Right kidney (tissue), 9 donors: Measurements from ENCODE around the gene MAVS.

ENCODE experiments used
- DNase-seq: peaks from one replicate; pipeline ENCODE4 v3.0.0-alpha.2; 2016
- long read RNA-seq, 8 donors: transcript quantifications; one replicate each; lab custom pipeline, GENCODE V29; 2026

The MAVS gene
- long read RNA-seq, donor 1, full-length matches to known transcripts = 2 of 2 reads
- long read RNA-seq, donor 1, partial matches to known transcripts = 0 of 2 reads
- long read RNA-seq, donor 1, other reads (novel, unspliced or antisense) = 0 of 2 reads
- long read RNA-seq, donor 2, full-length matches to known transcripts = 1 of 10 reads
- long read RNA-seq, donor 2, partial matches to known transcripts = 9 of 10 reads
- long read RNA-seq, donor 2, other reads (novel, unspliced or antisense) = 0 of 10 reads
- long read RNA-seq, donor 3 = 0 reads
- long read RNA-seq, donor 4, full-length matches to known transcripts = 4 of 4 reads
- long read RNA-seq, donor 4, partial matches to known transcripts = 0 of 4 reads
- long read RNA-seq, donor 4, other reads (novel, unspliced or antisense) = 0 of 4 reads
- long read RNA-seq, donor 5, full-length matches to known transcripts = 2 of 2 reads
- long read RNA-seq, donor 5, partial matches to known transcripts = 0 of 2 reads
- long read RNA-seq, donor 5, other reads (novel, unspliced or antisense) = 0 of 2 reads
- long read RNA-seq, donor 6, full-length matches to known transcripts = 2 of 21 reads
- long read RNA-seq, donor 6, partial matches to known transcripts = 19 of 21 reads
- long read RNA-seq, donor 6, other reads (novel, unspliced or antisense) = 0 of 21 reads
- long read RNA-seq, donor 7, partial matches to known transcripts = 19 of 19 reads
- long read RNA-seq, donor 7, other reads (novel, unspliced or antisense) = 0 of 19 reads
- long read RNA-seq, donor 8, full-length matches to known transcripts = 1 of 1 reads
- long read RNA-seq, donor 8, partial matches to known transcripts = 0 of 1 reads
- long read RNA-seq, donor 8, other reads (novel, unspliced or antisense) = 0 of 1 reads

- DNase-seq = peak; percentile 90
These were observed at the start of gene MAVS for GRCh38 chr20:3846740-3847428. Gene MAVS (plus strand): TSS chr20:3846834. CDS start chr20:3854625, 7,791 bp downstream.

DNA sequence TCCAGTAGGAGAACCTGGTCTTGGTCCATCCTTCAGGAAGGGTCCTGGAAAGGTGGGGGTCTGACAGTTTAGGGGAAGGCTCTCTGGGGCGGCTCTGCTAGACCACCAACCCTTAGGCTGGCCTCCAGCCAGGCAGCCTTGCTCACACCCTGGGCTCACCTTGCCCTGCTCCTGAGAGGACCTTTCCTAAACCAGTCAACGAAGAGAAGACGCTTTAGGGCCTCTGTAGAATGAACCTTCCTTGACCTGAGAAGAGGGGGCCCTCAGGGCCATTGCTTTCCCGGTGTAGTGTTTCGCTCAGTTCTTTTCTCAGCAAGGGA, 49.4 kb upstream of the MAVS start:
- no peak for DNase-seq

- no peak for DNase-seq
These were observed 48.9 kb upstream of the MAVS start for GRCh38 chr20:3797592-3798372.

GRCh38 chr20:3798373-3798768, 48.3 kb upstream of the MAVS start:
- no peak for DNase-seq

- no peak for DNase-seq
These were observed 47.8 kb upstream of the MAVS start for GRCh38 chr20:3798908-3799248.

DNA sequence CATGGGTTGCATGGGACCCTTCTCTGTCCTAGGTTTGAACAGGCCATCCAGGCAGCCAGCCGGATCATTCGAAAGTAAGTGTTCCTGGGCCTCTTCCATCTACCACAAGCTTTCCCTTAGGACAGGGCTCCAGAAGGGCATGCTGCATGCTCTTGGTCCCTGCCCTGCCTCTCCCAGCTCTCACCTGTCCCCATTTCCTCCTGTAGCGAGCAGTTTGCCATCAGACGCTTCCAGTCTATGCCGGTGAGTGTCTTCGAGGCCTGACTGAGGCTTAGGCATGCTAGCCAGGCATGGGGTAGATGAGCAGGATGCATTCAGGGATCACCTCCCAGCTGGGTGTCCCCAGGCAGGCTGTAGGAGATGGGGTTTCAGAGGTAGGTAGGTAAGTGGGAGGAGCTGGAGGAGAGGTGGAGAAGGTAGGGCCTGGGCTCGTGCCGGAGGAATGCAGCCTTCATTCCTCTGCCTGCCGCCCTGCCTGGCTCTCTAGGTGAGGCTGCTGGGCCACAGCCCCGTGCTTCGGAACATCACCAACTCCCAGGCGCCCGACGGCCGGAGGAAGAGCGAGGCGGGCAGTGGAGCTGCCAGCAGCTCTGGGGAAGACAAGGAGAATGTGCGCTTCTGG, 46.3 kb upstream of the MAVS start:
- DNase-seq = no peak

- no peak for DNase-seq
These were observed 45.8 kb upstream of the MAVS start for GRCh38 chr20:3800878-3801260.

GRCh38 chr20:3801299-3801698, 45.3 kb upstream of the MAVS start:
- no peak for DNase-seq

DNA sequence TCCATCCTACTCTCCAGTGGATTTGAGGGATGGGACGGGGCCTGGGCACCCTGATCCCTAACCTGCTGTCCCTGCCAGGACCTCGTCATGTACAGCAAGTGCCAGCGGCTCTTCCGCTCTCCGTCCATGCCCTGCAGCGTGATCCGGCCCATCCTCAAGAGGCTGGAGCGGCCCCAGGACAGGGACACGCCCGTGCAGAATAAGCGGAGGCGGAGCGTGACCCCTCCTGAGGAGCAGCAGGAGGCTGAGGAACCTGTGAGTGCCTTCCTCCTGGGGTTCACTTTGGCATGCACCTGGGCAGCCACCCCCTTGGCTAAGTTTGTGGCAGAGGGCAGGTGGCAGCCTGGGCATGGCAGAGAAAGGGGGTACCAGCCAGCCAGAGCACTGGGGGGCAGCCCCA, 44.8 kb upstream of the MAVS start:
- DNase-seq = no peak

DNA sequence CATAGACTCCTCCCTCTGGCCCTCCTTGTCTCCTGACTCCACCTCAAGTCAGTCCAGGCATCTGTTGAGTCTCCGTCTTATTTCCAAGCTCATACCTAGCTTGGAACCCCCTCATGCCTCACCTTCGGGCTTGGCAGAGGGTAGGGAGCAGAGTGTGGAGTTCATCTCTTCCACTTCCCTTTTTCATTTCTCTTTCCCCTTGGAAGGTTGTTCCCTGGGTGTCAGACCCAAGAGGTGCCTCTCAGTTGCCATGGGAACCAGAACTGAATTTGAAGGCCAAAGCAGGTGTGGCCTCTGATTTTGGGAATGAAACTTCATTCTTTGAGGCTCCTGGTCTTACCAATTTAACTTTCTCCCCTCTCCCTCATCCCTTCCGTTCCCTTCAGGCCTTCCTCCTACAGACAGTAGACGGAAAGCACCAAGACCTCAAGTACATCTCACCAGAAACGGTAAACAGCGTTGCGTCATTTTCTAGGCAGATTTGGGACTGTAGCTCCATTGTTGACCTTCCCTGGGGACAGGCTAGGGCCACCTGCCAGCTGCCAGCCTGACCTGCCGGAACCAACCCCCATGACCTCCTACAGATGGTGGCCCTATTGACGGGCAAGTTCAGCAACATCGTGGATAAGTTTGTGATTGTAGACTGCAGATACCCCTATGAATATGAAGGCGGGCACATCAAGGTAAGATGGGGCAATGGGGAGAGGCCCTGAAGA, 44.0 kb upstream of the MAVS start:
- no peak for DNase-seq

GRCh38 chr20:3803289-3803688, 43.3 kb upstream of the MAVS start:
- DNase-seq = no peak

DNA sequence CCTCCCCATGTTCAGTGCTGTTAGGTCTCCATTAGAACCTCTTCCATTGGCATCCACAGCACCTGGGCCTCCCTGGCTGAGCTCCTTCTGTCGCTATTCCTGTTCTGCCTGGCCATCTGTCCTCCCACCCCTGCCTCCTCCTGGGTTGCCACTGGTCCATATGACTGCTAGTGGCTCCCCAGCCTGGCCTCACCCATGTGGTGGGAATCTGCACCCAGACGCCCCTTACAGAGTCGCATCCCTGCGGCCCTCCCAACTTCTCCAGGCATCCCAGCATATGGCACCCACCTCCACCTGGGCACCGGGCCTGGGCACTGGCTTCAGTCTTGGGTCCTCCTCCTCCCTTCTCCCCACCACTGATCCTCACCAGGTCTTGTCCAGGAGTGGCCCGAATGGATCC, 42.8 kb upstream of the MAVS start:
- no peak for DNase-seq

DNA sequence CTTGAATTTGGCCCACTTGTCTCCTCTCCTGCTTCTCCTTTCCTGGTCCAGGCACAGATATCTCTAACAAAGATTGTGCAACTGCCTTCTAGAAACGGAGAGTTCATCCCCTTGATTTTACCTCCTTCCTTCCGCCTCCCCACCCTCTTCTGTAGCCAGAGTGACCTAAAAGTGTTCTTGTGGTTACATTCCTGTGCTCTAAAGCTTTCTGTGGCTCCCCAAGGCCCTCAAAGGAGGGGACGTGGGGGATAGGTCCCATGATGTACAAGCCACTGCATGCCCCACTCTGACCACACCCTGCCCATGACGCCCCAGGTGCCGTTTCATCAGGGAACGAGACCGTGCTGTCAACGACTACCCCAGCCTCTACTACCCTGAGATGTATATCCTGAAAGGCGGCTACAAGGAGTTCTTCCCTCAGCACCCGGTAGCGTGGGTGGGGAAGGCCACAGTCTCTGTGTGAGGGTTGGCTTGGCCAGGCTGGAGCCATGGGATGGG, 42.3 kb upstream of the MAVS start:
- DNase-seq = no peak

DNA sequence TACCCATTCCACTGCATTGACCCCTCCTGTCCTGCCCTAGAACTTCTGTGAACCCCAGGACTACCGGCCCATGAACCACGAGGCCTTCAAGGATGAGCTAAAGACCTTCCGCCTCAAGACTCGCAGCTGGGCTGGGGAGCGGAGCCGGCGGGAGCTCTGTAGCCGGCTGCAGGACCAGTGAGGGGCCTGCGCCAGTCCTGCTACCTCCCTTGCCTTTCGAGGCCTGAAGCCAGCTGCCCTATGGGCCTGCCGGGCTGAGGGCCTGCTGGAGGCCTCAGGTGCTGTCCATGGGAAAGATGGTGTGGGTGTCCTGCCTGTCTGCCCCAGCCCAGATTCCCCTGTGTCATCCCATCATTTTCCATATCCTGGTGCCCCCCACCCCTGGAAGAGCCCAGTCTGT, 41.9 kb upstream of the MAVS start:
- DNase-seq = no peak

DNA sequence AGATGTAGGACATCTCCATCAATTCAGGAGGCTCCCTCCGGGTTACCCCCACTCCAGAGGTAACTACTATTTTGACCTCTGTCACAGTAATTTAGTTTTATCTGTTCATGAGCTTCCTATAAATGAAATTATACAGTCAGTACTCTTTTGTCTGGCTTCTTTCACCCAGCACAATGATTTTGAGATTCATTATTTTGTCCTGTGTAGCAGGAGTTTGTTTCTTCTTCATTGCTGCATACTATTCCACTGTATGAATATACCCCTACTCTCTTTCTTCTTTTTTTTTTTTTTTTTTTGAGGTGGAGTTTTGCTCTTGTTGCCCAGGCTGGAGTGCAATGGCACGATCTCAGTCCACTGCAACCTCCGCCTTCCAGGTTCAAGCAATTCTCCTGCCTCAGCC, 38.1 kb upstream of the MAVS start:
- no peak for DNase-seq

DNA sequence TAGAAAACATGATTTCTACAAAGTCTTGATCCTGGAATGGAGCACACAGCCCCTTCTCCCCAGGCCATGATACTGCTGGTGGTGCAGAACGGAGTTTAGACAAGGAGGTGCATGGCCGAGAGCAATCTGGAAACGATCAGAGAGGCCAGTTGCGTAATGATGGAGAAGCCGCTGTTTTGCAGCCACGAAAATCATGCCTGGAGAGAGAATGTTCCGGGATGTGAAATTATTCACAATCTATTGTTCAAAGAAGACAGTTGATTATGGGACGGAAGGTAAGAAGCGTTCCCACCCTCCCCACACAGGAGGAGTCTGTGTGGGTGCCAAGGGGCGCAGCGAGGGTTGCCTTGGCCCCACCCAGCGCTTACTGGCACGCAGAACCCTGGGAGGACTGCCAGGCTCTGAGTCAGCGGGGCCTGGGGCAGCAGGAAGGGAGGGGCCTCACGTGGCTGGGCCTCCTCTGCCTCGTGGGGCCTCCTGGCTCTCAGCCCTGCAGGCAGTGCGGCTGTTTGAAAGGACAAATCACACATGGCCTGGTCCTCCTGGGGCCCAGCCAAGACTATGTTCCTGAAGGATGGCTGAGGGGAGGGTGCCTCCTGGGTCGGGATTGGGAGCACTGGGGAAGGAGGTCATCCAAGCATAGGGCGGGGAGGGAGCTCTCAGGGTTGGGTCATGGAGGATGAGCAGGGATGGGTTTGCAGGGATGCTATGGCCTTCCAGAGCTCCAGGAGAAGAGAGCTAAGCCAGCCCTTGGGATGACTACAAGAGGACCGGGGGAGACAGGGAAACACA, 35.0 kb upstream of the MAVS start:
- peak; percentile 79 for DNase-seq

DNA sequence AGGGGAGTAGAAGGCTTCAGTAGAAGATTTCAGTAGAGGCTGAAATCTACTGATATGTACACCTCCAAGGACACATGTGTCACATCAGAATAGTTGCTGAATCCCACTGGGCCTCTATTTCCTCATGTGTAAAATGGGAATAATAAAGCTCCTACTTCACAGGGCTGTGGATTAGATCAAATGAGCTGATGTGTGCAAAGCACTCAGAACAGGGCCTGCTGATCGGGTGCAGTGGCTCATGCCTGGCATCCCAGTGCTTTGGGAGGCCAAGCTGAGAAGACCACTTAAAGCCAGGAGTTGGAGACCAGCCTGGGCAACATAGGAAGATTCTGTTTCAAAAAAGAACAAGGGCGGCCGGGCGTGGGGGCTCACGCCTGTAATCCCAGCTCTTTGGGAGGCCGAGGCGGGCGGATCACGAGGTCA, 34.4 kb upstream of the MAVS start:
- DNase-seq = no peak

DNA sequence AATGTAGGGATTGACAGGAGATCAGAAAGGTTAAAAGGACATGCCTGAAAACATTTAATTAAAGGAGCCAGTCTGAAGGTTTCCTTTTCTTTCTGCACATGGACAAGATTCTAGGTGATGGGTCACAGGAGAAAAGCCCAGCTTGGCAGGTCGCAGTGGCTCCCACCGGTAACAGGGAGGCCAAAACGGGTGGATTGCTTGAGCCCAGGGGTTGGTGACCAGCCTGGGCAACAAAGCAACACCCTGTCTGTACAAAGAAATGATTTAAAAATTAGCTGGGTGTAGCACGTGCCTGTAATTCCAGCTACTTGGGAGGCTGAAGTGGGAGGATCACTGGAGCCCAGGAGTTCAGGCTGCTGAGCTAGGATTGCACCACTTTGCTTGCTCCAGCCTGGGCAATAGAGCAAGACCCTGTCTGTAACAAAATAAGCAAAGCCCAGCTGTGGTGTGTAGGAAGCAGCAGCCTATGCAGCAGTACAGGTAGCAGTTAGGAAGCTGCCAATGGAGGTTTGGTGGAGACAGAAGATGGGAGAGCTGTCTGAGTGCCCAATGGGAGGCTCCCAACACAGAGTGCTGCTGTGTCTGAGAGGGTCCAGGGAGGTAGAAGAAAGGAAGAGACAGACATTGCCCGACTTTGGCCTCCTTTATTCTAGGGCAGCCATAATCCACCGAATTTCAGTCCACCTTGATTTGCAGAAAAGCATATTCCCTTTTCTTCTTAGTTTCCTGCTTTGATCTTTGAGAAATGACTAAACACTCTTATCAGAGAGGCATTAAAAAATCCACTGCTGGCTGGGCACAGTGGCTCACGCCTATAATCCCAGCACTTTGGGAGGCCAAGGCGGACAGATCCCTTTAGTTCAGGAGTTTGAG, 33.4 kb upstream of the MAVS start:
- DNase-seq = no peak
